GM18520 (cell line): ENCODE results near the gene ABLIM3.

Experiments used
- ATAC-seq: cut with Tn5 transposase; IDR thresholded peaks from one replicate; pipeline ENCODE4 v1.9.1; 2021; ENCODE audit not compliant: unreplicated experiment

ABLIM3 gene

GRCh38 chr5:149216496-149216895 is 75.2 kb downstream of the ABLIM3 start:
- no peak for ATAC-seq

GRCh38 chr5:149217096-149217802 is 76.0 kb downstream of the ABLIM3 start:
- no peak for ATAC-seq

- ATAC-seq, result no peak
These were observed 76.5 kb downstream of the ABLIM3 start for GRCh38 chr5:149217803-149218155.

GRCh38 chr5:149219584-149219983 is 78.3 kb downstream of the ABLIM3 start:
- no peak for ATAC-seq

- no peak for ATAC-seq
These were observed 79.5 kb downstream of the ABLIM3 start for GRCh38 chr5:149220750-149221149.

- ATAC-seq, result no peak
These were observed 80.0 kb downstream of the ABLIM3 start for GRCh38 chr5:149221326-149221725.

GRCh38 chr5:149221731-149222342 is 80.5 kb downstream of the ABLIM3 start:
- no peak for ATAC-seq

- ATAC-seq, result no peak
These were observed 82.0 kb downstream of the ABLIM3 start for GRCh38 chr5:149223081-149223848.

GRCh38 chr5:149224282-149224681 is 83.0 kb downstream of the ABLIM3 start:
- ATAC-seq, result no peak

- ATAC-seq, result no peak
These were observed 86.0 kb downstream of the ABLIM3 start for GRCh38 chr5:149227168-149227826.

- ATAC-seq, result no peak
These were observed 87.5 kb downstream of the ABLIM3 start for GRCh38 chr5:149228618-149229297.

- ATAC-seq, result no peak
These were observed 88.1 kb downstream of the ABLIM3 start for GRCh38 chr5:149229298-149229937.

- no peak for ATAC-seq
These were observed 94.5 kb downstream of the ABLIM3 start for GRCh38 chr5:149235841-149236240.

- ATAC-seq, result no peak
These were observed 96.4 kb downstream of the ABLIM3 start for GRCh38 chr5:149237662-149238061.

GRCh38 chr5:149238540-149238939 is 97.2 kb downstream of the ABLIM3 start:
- ATAC-seq, result no peak

- no peak for ATAC-seq
These were observed 98.6 kb downstream of the ABLIM3 start for GRCh38 chr5:149239917-149240316.

GRCh38 chr5:149240354-149240998 is 99.2 kb downstream of the ABLIM3 start:
- no peak for ATAC-seq

- no peak for ATAC-seq
These were observed 101.0 kb downstream of the ABLIM3 start for GRCh38 chr5:149242339-149242738.

GRCh38 chr5:149246906-149247305 is 105.6 kb downstream of the ABLIM3 start:
- no peak for ATAC-seq

- ATAC-seq, result no peak
These were observed 106.4 kb downstream of the ABLIM3 start for GRCh38 chr5:149247726-149248125.
